Gastroesophageal sphincter (tissue), 4 donors: ENCODE data around the gene BCORL1. TPM values are rescaled to one million over a fixed set of nuclear protein-coding genes. Genes with fewer than 3 reads are reported as not detected.

Experiments used
- ATAC-seq: fragments of 150-250 bp; one replicate; pipeline ENCODE4 v1.9.1; 2016; ENCODE audit warnings: mild to moderate bottlenecking, moderate library complexity
- H3K27ac ChIP-seq, 4 donors: fragments of 200-600 bp; sonication (generic) in 3 of 4; 1 replicate in 3 of 4; 2 replicates in 1 of 4; pipeline ENCODE4 v1.5.1; 2016 to 2019
- H3K27me3 ChIP-seq: fragments of 200-600 bp; sonication (generic); one replicate; pipeline ENCODE4 v1.5.1; 2019
- H3K36me3 ChIP-seq, 2 donors: fragments of 200-600 bp; sonication (generic); one replicate each; pipeline ENCODE4 v1.5.1; 2019; ENCODE audit warnings: control low read depth in 1 of 2
- H3K4me1 ChIP-seq, 3 donors: fragments of 200-600 bp; sonication (generic); 1 replicate in 2 of 3; 2 replicates in 1 of 3; pipeline ENCODE4 v1.5.1; 2016 to 2019; ENCODE audit warnings: control low read depth in 2 of 3
- H3K4me3 ChIP-seq, 2 donors: fragments of 200-600 bp; sonication (generic); one replicate each; pipeline ENCODE4 v1.5.1; 2019; ENCODE audit warnings: mild to moderate bottlenecking in 1 of 2, moderate library complexity in 1 of 2
- H3K9me3 ChIP-seq, 3 donors: fragments of 200-600 bp; sonication (generic); one replicate each; pipeline ENCODE4 v1.5.1; 2017 to 2019; ENCODE audit warnings: control low read depth in 2 of 3
- EP300 ChIP-seq: sonication (generic); formaldehyde crosslinking; IDR thresholded peaks from one replicate; pipeline ENCODE4 v1.6.1; 2017; ENCODE audit warnings: antibody characterized with exemption, mild to moderate bottlenecking
- POLR2A ChIP-seq, 2 donors: fragments of 450-650 bp; IDR thresholded peaks; one replicate each; pipeline ENCODE4 v1.6.1; 2017; ENCODE audit warnings: antibody characterized with exemption in 2 of 2, mild to moderate bottlenecking in 2 of 2, moderate library complexity in 1 of 2
- POLR2AphosphoS5 ChIP-seq: sonication (generic); formaldehyde crosslinking; IDR thresholded peaks from one replicate; pipeline ENCODE4 v1.6.1; 2017; ENCODE audit warnings: antibody characterized with exemption
- WGBS, 2 donors: methylation state at CpG; one replicate each; pipeline ENCODE4 v1.1.5; 2018; ENCODE audit warnings: low coverage in 1 of 2; 5-methylcytosine and 5-hydroxymethylcytosine counted together
- total RNA-seq, 4 donors: library from RNA; depleted of rRNA; stranded (reverse); fragments of >200 nt; gene quantifications; one replicate each; pipeline ENCODE4 v1.1.0, GENCODE V29; 2016
- TF ChIP-seq, protein P1 (sequence below), 4 experiments: fragments of 200-600 bp in 2 of 4; fragments of 450-650 bp in 2 of 4; sonication (generic) in 1 of 4; IDR thresholded peaks; one replicate each; pipeline ENCODE4 v1.5.1; 2017 to 2019; ENCODE audit warnings: antibody characterized with exemption in 4 of 4, mild to moderate bottlenecking in 2 of 4, moderate library complexity in 2 of 4

Gene BCORL1
- total RNA-seq, 4 donors from 2014 or later = 2.8 to 10.4 (median 6.6) TPM

DNA sequence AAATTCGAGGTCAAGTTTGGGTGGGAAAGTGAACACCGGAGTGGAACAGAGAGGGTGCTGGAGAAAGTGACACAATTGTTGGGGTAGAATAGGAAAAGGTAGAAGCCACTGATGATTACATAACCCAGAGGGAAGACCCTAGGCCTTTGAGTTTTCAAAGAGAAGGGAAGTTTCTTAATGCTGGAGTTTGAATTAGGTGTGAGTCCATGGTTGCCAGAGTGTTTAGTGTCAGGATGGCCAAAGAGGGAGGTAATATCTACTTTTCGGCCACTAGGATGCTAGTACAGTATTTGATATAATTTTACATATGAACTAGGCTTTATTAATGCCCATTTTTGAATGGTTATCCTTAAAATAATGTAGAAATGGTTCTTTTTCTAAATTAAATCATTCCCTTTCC, 5.4 kb downstream of the BCORL1 start:
- 30 to 31% methylated on average over 2 to 3 of the region's 3 CpGs for WGBS, 2 donors
- no peak overlapping the region for H3K27ac ChIP-seq
- TF ChIP-seq, protein P1, sequence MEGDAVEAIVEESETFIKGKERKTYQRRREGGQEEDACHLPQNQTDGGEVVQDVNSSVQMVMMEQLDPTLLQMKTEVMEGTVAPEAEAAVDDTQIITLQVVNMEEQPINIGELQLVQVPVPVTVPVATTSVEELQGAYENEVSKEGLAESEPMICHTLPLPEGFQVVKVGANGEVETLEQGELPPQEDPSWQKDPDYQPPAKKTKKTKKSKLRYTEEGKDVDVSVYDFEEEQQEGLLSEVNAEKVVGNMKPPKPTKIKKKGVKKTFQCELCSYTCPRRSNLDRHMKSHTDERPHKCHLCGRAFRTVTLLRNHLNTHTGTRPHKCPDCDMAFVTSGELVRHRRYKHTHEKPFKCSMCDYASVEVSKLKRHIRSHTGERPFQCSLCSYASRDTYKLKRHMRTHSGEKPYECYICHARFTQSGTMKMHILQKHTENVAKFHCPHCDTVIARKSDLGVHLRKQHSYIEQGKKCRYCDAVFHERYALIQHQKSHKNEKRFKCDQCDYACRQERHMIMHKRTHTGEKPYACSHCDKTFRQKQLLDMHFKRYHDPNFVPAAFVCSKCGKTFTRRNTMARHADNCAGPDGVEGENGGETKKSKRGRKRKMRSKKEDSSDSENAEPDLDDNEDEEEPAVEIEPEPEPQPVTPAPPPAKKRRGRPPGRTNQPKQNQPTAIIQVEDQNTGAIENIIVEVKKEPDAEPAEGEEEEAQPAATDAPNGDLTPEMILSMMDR (IDR thresholded peaks at IDR 0.05) = no peak
- no peak for TF ChIP-seq POLR2A (IDR thresholded peaks at IDR 0.05)
- TF ChIP-seq POLR2AphosphoS5 = no peak
- no peak for TF ChIP-seq EP300

GRCh38 chrX:129992181-129992580, 9.7 kb downstream of the BCORL1 start:
- Histone ChIP-seq H3K4me3 (no peak overlapping the region), H3K36me3 (no peaks in the 10 kb centered on the region), H3K4me1 (peaks cover 0 to 7% (median 0%) of the 10 kb centered on the region in 3 donors), H3K27me3 (no peaks in the 10 kb centered on the region), H3K27ac (no peak overlapping the region), H3K9me3 (no peaks in the 10 kb centered on the region)
- TF ChIP-seq POLR2A (IDR thresholded peaks at IDR 0.05) (no peak), POLR2AphosphoS5 (no peak), EP300 (no peak)
- TF ChIP-seq, protein P1 (IDR thresholded peaks at IDR 0.05) = no peak
- no peak for ATAC-seq
- WGBS, 2 donors = no CpG with 5 or more reads among the region's 5 CpGs

More for the DNA sequence above, 5.4 kb downstream of the BCORL1 start:
- Histone ChIP-seq H3K9me3 (no peaks in the 10 kb centered on the region), H3K4me1 (peaks cover 0 to 12% (median 0%) of the 10 kb centered on the region in 3 donors), H3K36me3 (no peaks in the 10 kb centered on the region), H3K27me3 (no peaks in the 10 kb centered on the region), H3K4me3 (no peak overlapping the region)
- no peak for ATAC-seq

DNA sequence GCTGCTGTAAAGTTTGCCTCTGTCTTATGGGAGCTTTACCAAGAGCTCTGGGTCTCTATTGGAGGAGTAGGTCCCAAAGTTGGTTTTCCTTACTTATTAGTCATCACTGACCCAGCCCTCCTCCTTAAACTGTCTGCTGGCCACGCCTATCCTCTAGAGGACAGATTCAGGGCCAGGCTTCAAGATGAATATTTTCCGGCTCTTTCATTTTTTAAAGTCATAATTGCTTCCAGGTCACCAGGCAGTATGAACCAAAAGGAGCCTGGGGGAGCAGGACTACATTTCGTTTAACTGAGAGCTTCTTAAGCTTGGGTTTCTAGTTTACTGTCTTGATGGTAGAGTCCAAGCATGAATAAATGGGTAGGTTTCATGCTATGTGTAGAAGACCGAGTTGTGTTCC, 13.7 kb downstream of the BCORL1 start:
- H3K27me3 ChIP-seq = no peaks in the 10 kb centered on the region
- H3K36me3 ChIP-seq = no peaks in the 10 kb centered on the region
- peak; percentile 71 for ATAC-seq
- H3K9me3 ChIP-seq = no peaks in the 10 kb centered on the region
- TF ChIP-seq POLR2A (IDR thresholded peaks at IDR 0.05) = no peak
- TF ChIP-seq EP300 = no peak
- TF ChIP-seq POLR2AphosphoS5 = no peak
- TF ChIP-seq, protein P1 (IDR thresholded peaks at IDR 0.05) = no peak
- no peak overlapping the region for H3K27ac ChIP-seq
- no peak overlapping the region for H3K4me3 ChIP-seq
- H3K4me1 ChIP-seq = peaks cover 0 to 7% (median 0%) of the 10 kb centered on the region in 3 donors
- 29 to 36% methylated on average over 3 to 4 of the region's 4 CpGs for WGBS, 2 donors

- TF ChIP-seq EP300 = no peak
- TF ChIP-seq POLR2AphosphoS5 = no peak
- TF ChIP-seq, protein P1 (IDR thresholded peaks at IDR 0.05) = no peak
- TF ChIP-seq POLR2A (IDR thresholded peaks at IDR 0.05) = no peak
- Histone ChIP-seq H3K4me1 (peaks cover 0 to 7% (median 0%) of the 10 kb centered on the region in 3 donors), H3K36me3 (no peaks in the 10 kb centered on the region), H3K27me3 (no peaks in the 10 kb centered on the region), H3K4me3 (no peak overlapping the region), H3K9me3 (no peaks in the 10 kb centered on the region), H3K27ac (no peak overlapping the region)
- ATAC-seq = no peak
- 77 to 78% methylated on average over 3 of the region's 5 CpGs for WGBS, 2 donors
Observed at GRCh38 chrX:129997086-129997485, 14.7 kb downstream of the BCORL1 start.

GRCh38 chrX:129998021-129998420, 15.6 kb downstream of the BCORL1 start:
- no peaks in the 10 kb centered on the region for H3K36me3 ChIP-seq
- no peak overlapping the region for H3K27ac ChIP-seq
- TF ChIP-seq EP300 = no peak
- no peak for TF ChIP-seq POLR2AphosphoS5
- no peak for TF ChIP-seq POLR2A (IDR thresholded peaks at IDR 0.05)
- TF ChIP-seq, protein P1 (IDR thresholded peaks at IDR 0.05) = no peak
- no peaks in the 10 kb centered on the region for H3K27me3 ChIP-seq
- H3K9me3 ChIP-seq = no peaks in the 10 kb centered on the region
- 40% methylated on average over 1 of the region's 3 CpGs; no CpG with 5 or more reads in 1 of the 2 donors for WGBS, 2 donors
- no peak for ATAC-seq
- H3K4me1 ChIP-seq = peaks cover 0 to 7% (median 0%) of the 10 kb centered on the region in 3 donors
- no peak overlapping the region for H3K4me3 ChIP-seq
